Measurements from ENCODE around the gene C11orf65. TPM values are rescaled to one million over a fixed set of nuclear protein-coding genes. Genes with fewer than 3 reads are reported as not detected.

C11orf65 gene
- polyA plus RNA-seq, 3 donors = not detected

GRCh38 chr11:108432783-108433182, 34.5 kb downstream of the C11orf65 start:
- no peak overlapping the region for H3K4me2 ChIP-seq (replicated peaks; ENCODE audit: extremely low read depth, low read length, poor library complexity, severe bottlenecking)
- H3K9me3 Mint-ChIP-seq = peaks cover 3 to 22% (median 17%) of the 10 kb centered on the region in 7 donors

GRCh38 chr11:108431997-108432396, 35.3 kb downstream of the C11orf65 start:
- Histone ChIP-seq H3K4me3 (replicated peaks in 1 of 3; ENCODE audit: low read depth in 2 of 3, low read length in 3 of 3) (no peak overlapping the region), H3K27ac (ENCODE audit: low read depth in 1 of 2, low read length in 2 of 2) (no peak overlapping the region), H3K4me2 (replicated peaks; ENCODE audit: extremely low read depth, low read length, poor library complexity, severe bottlenecking) (no peak overlapping the region), H3K9ac (ENCODE audit: insufficient read depth, low read length, poor library complexity, severe bottlenecking) (no peak overlapping the region), H3K4me1 (ENCODE audit: control insufficient read depth in 1 of 2, insufficient read depth in 2 of 2, low read length in 2 of 2) (no peaks in the 10 kb centered on the region), H3K79me2 (ENCODE audit: insufficient read depth, low read length) (no peaks in the 10 kb centered on the region), H3K36me3 (replicated peaks in 1 of 2; ENCODE audit: control insufficient read depth in 1 of 2, insufficient read depth in 2 of 2, low read length in 2 of 2) (no peaks in the 10 kb centered on the region), H3K9me3 (replicated peaks in 1 of 2; ENCODE audit: control insufficient read depth in 1 of 2, insufficient read depth in 1 of 2, low read length in 2 of 2) (peaks cover 0 to 4% of the 10 kb centered on the region in 2 donors), H3K27me3 (ENCODE audit: control insufficient read depth in 2 of 2, insufficient read depth in 2 of 2, low read length in 2 of 2) (no peaks in the 10 kb centered on the region), H4K20me1 (ENCODE audit: insufficient read depth, low read length) (no peaks in the 10 kb centered on the region), H2AFZ (ENCODE audit: insufficient read depth, low read depth, low read length, poor library complexity, severe bottlenecking) (no peak overlapping the region)
- DNase-seq = no peak
- H3K27ac Mint-ChIP-seq = no peak overlapping the region
- H3K9me3 Mint-ChIP-seq = peaks cover 2 to 21% (median 14%) of the 10 kb centered on the region in 7 donors
- H3K4me1 Mint-ChIP-seq = no peaks in the 10 kb centered on the region
- intact Hi-C loops (cut with micrococcal nuclease) = no loop called here
- no peaks in the 10 kb centered on the region for H3K36me3 Mint-ChIP-seq
- H3K4me3 Mint-ChIP-seq = no peak overlapping the region
- TF ChIP-seq, protein P1, sequence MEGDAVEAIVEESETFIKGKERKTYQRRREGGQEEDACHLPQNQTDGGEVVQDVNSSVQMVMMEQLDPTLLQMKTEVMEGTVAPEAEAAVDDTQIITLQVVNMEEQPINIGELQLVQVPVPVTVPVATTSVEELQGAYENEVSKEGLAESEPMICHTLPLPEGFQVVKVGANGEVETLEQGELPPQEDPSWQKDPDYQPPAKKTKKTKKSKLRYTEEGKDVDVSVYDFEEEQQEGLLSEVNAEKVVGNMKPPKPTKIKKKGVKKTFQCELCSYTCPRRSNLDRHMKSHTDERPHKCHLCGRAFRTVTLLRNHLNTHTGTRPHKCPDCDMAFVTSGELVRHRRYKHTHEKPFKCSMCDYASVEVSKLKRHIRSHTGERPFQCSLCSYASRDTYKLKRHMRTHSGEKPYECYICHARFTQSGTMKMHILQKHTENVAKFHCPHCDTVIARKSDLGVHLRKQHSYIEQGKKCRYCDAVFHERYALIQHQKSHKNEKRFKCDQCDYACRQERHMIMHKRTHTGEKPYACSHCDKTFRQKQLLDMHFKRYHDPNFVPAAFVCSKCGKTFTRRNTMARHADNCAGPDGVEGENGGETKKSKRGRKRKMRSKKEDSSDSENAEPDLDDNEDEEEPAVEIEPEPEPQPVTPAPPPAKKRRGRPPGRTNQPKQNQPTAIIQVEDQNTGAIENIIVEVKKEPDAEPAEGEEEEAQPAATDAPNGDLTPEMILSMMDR (IDR thresholded peaks at IDR 0.05) = no peak
- WGBS (ENCODE audit: insufficient coverage) = no CpG with 5 or more reads among the region's 1 CpG
- H3K27me3 Mint-ChIP-seq (ENCODE audit: low read depth in 3 of 3) = peaks cover 0 to 2% (median 1%) of the 10 kb centered on the region in 3 donors

More at GRCh38 chr11:108432783-108433182, 34.5 kb downstream of the C11orf65 start:
- no peak overlapping the region for H3K4me3 Mint-ChIP-seq
- no peak overlapping the region for H2AFZ ChIP-seq (ENCODE audit: insufficient read depth, low read depth, low read length, poor library complexity, severe bottlenecking)
- H3K27me3 ChIP-seq (ENCODE audit: control insufficient read depth in 2 of 2, insufficient read depth in 2 of 2, low read length in 2 of 2) = no peaks in the 10 kb centered on the region
- H4K20me1 ChIP-seq (ENCODE audit: insufficient read depth, low read length) = no peaks in the 10 kb centered on the region
- no peaks in the 10 kb centered on the region for H3K79me2 ChIP-seq (ENCODE audit: insufficient read depth, low read length)
- H3K36me3 ChIP-seq (replicated peaks in 1 of 2; ENCODE audit: control insufficient read depth in 1 of 2, insufficient read depth in 2 of 2, low read length in 2 of 2) = no peaks in the 10 kb centered on the region
- H3K27ac ChIP-seq (ENCODE audit: low read depth in 1 of 2, low read length in 2 of 2) = no peak overlapping the region
- TF ChIP-seq, protein P1 (IDR thresholded peaks at IDR 0.05) = no peak
- no peak for DNase-seq
- peaks cover 0 to 7% of the 10 kb centered on the region in 2 donors for H3K9me3 ChIP-seq (replicated peaks in 1 of 2; ENCODE audit: control insufficient read depth in 1 of 2, insufficient read depth in 1 of 2, low read length in 2 of 2)
- no peaks in the 10 kb centered on the region for H3K4me1 ChIP-seq (ENCODE audit: control insufficient read depth in 1 of 2, insufficient read depth in 2 of 2, low read length in 2 of 2)
- no peak overlapping the region for H3K9ac ChIP-seq (ENCODE audit: insufficient read depth, low read length, poor library complexity, severe bottlenecking)
- no peaks in the 10 kb centered on the region for H3K4me1 Mint-ChIP-seq
- intact Hi-C loops (cut with micrococcal nuclease) = no loop called here
- H3K27ac Mint-ChIP-seq = no peak overlapping the region
- peaks cover 0 to 2% (median 2%) of the 10 kb centered on the region in 3 donors for H3K27me3 Mint-ChIP-seq (ENCODE audit: low read depth in 3 of 3)
- H3K36me3 Mint-ChIP-seq = no peaks in the 10 kb centered on the region
- H3K4me3 ChIP-seq (replicated peaks in 1 of 3; ENCODE audit: low read depth in 2 of 3, low read length in 3 of 3) = no peak overlapping the region

Data from CD14-positive monocyte (primary cell).